DMS153 (cell line): ENCODE measurements around the gene RASGEF1B.
"Not testable (repeated sequence)": the region's sequence is repeated elsewhere in the genome, so short reads cannot be mapped to it uniquely, and the experiment has no call there.

Experiments
- DNase-seq: peaks from one replicate; lab custom pipeline; 2025; lab: John Stamatoyannopoulos, UW

Gene RASGEF1B

GRCh38 chr4:81429031-81429430 is 42.7 kb downstream of the RASGEF1B start:
- no peak for DNase-seq

- no peak for DNase-seq
Measured at GRCh38 chr4:81428002-81428401, 43.7 kb downstream of the RASGEF1B start.

- no peak for DNase-seq
Measured at GRCh38 chr4:81427344-81427821, 44.3 kb downstream of the RASGEF1B start.

GRCh38 chr4:81426770-81427289 is 44.9 kb downstream of the RASGEF1B start:
- no peak for DNase-seq

GRCh38 chr4:81424816-81425755 is 46.6 kb downstream of the RASGEF1B start:
- no peak for DNase-seq

GRCh38 chr4:81424336-81424735 is 47.4 kb downstream of the RASGEF1B start:
- no peak for DNase-seq

- no peak for DNase-seq
Measured at GRCh38 chr4:81422595-81422994, 49.1 kb downstream of the RASGEF1B start.

GRCh38 chr4:81421346-81422218 is 50.1 kb downstream of the RASGEF1B start:
- DNase-seq, result peak; percentile 59

- no peak for DNase-seq
Measured at GRCh38 chr4:81418572-81418971, 53.1 kb downstream of the RASGEF1B start.

- DNase-seq, result no peak
Measured at GRCh38 chr4:81412946-81413495, 58.7 kb downstream of the RASGEF1B start.

- DNase-seq, result no peak
Measured at GRCh38 chr4:81410680-81411079, 61.0 kb downstream of the RASGEF1B start.

GRCh38 chr4:81409836-81410235 is 61.9 kb downstream of the RASGEF1B start:
- DNase-seq, result no peak

GRCh38 chr4:81408341-81408740 is 63.4 kb downstream of the RASGEF1B start:
- no peak for DNase-seq

GRCh38 chr4:81407726-81408125 is 64.0 kb downstream of the RASGEF1B start:
- DNase-seq, result no peak

- not testable (repeated sequence) for DNase-seq
Measured at GRCh38 chr4:81406481-81406880, 65.2 kb downstream of the RASGEF1B start.

GRCh38 chr4:81405900-81406401 is 65.8 kb downstream of the RASGEF1B start:
- DNase-seq, result peak; percentile 69

- no peak for DNase-seq
Measured at GRCh38 chr4:81404741-81405140, 67.0 kb downstream of the RASGEF1B start.

GRCh38 chr4:81404294-81404693 is 67.4 kb downstream of the RASGEF1B start:
- no peak for DNase-seq

GRCh38 chr4:81399306-81400086 is 72.2 kb downstream of the RASGEF1B start:
- DNase-seq, result no peak

GRCh38 chr4:81398379-81398778 is 73.3 kb downstream of the RASGEF1B start:
- DNase-seq, result no peak

- no peak for DNase-seq
Measured at GRCh38 chr4:81397635-81398034, 74.1 kb downstream of the RASGEF1B start.
